NCI-H2196 (cell line): Measurements from ENCODE around the gene FRMD3.

Experiments used
- DNase-seq: peaks from one replicate; lab custom pipeline; 2025; ENCODE audit not compliant: unreplicated experiment; lab: John Stamatoyannopoulos, UW

The FRMD3 gene

GRCh38 chr9:83475741-83476140 lies 62.5 kb downstream of the FRMD3 start:
- no peak for DNase-seq

GRCh38 chr9:83474631-83475030 lies 63.6 kb downstream of the FRMD3 start:
- no peak for DNase-seq

DNA sequence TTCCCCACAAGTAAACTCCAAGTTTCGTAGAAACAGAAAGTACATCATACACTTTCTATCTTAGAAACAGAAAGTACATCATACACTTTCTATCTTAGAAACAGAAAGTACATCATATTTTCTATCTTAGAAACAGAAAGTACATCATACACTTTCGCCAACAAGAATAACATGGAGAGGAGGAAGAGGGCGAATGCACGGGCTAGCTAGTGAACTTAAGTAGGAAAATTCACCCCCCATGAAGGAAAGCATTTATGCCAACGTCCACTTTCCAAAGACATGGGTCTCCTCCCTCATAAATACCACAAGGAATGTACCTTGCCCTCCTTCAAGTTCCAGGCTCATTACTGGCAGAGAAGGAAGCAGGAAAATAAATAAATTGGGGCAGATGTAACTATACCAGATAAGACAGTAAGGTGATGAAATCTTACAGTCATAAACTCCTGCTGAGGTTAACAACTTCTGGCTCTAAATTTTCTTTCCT lies 64.7 kb downstream of the FRMD3 start:
- no peak for DNase-seq

DNA sequence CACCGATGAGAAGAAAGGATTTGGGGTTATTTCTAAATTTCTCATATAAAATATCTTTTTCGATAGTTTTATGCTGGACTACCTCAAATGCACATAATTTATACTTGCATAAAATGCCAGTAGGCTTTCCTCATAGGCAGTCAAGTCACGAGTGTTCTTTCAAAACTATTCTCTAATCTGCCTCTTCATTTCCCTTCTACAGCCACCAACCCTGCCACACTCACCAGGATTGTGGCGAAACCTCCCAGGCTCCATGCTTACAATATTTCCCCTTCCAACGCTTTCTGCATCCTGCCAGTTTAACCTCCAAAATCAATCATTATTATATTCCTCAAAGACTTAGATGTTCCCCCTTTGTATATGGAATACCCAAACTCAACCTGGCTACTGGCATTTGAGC lies 65.4 kb downstream of the FRMD3 start:
- DNase-seq = no peak

GRCh38 chr9:83472221-83472665 lies 66.0 kb downstream of the FRMD3 start:
- DNase-seq = no peak

GRCh38 chr9:83471241-83471640 lies 67.0 kb downstream of the FRMD3 start:
- DNase-seq = no peak

GRCh38 chr9:83469722-83470121 lies 68.5 kb downstream of the FRMD3 start:
- DNase-seq = no peak

DNA sequence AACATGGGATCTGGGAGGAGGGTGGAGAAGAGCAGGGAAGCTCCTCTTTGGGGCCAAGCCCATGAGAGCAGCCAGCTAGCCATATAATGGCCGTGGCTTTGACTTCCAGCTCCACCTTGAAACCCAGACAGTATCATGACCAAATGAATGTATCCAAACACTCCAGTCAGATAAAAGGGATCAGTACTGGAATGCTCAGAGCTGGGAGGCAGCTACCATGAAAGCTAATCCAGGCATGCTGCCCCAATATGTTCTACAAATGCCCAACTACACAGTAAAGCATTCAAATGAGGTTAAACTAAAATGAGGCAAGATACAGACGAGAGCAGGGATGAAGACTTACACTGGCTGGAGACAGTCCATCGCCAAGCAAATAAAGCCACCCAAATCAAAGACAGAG lies 69.4 kb downstream of the FRMD3 start:
- DNase-seq = no peak

DNA sequence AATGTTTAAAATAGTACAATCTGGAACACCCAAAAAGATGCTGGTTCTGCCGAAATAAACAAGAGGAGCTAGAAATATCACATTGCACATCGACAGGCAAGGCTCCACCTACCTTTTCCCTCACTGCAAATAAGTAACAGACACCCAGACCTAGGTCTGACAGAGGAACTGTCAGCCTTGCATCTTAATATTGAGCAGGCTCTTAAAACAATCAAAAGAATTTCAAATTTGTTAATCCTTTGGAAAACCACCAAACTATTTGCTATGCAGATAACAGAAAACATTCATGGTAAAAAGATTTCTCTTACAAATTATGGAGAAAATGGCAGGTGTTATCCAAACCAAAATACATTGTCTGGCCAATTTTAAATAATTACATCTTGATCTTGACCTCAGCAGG lies 71.3 kb downstream of the FRMD3 start:
- no peak for DNase-seq

DNA sequence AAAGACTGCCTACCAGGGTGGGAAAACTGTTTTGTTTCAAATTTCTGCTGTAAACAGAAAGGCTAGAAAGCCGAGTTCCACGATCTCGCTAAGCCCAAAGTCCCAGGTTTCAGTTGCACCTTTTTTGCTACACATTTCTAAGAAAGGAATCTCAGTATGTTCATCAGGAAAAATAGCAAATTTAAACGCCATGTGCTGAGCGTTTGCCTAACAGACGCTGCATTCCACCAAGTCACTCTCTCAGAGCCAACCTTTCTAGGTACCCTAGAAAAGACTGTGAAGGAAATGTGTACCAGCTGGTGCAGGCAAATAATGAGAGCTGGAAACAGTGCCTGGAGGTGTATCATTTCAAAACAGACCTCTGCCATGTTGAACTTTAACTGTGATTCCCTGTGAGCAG lies 71.8 kb downstream of the FRMD3 start:
- no peak for DNase-seq

DNA sequence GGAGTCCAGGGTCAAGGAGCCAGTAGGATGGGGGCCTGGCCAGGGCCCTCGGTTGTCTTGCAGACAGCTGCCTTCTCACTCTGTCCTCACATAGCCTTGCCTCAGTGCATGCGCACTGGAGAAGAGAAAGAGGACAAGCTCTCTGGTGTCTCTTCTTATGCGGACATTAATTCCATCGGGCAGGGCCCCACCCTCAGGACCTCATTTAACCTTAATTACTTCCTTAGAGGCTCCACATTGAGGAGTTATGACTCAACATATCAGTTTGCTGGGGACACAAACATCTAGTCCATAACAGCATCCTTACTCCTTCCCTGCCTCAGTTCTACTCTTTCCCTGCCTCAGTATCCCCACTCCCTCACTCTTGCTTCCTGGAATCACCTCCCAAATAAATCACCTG lies 78.4 kb downstream of the FRMD3 start:
- no peak for DNase-seq

GRCh38 chr9:83458530-83458929 lies 79.7 kb downstream of the FRMD3 start:
- DNase-seq = no peak

DNA sequence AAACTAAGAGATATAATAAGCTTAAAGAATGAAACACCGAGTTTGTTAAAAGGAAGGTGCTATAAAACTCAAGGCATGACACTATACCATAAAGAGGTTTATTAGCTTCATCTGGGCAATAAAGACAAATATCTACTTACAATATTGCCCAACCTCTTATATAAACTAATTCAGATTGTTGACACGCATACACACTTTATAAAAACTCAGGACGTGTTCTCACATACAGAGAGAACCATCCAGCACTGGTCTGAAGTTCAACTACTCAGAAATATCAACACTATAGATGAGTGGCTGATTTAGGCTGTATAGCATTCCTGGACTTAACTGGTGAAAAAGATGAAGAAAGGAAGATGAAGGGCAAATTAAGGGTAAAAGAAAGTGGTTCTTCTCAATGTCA lies 81.2 kb downstream of the FRMD3 start:
- no peak for DNase-seq

- DNase-seq = no peak
Observed at GRCh38 chr9:83456226-83456625, 82.0 kb downstream of the FRMD3 start.

GRCh38 chr9:83454076-83454475 lies 84.1 kb downstream of the FRMD3 start:
- no peak for DNase-seq

- no peak for DNase-seq
Observed at GRCh38 chr9:83451308-83451707, 86.9 kb downstream of the FRMD3 start.

- no peak for DNase-seq
Observed at GRCh38 chr9:83449983-83450382, 88.2 kb downstream of the FRMD3 start.

DNA sequence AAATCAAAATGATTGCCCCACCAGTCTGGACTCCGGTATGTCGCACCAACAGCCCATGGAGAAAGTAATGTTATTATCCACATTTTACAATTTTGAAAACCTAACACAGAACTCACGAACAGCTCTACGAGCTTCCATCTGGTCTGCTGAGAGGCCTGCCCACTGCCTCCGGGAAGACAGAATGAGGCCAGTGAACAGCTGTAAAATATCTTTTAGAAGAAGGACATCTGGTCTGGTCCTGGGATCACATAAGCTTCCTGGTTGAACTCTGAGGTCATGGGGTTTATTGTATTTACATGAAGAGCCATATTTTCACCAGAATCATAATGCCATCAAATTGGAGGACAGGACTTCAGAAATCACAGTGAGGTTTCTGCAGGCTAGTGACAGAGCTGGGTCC lies 89.0 kb downstream of the FRMD3 start:
- no peak for DNase-seq

- DNase-seq = no peak
Observed at GRCh38 chr9:83448626-83449025, 89.6 kb downstream of the FRMD3 start.

DNA sequence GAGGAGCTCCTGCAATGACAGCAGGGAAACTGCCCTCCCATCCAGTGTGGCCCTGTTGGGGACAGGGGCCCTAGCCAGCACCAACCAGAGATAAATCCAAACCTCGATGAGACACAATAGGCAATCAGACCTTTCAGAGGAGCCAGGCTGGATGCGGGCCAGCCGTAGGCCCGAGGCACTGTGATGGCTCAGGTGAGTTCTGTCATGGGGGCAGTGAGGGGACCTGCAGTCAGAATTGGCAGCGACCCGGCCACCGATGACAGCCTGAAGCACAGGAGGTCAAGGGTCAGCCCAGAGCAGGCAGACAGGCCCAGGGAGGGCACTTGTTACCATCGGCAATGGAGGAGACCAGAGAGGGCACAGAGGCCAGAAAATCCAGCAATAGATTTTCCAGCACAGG lies 90.8 kb downstream of the FRMD3 start:
- DNase-seq = no peak

- no peak for DNase-seq
Observed at GRCh38 chr9:83445703-83446265, 92.4 kb downstream of the FRMD3 start.

GRCh38 chr9:83444110-83444509 lies 94.1 kb downstream of the FRMD3 start:
- DNase-seq = peak; percentile 16

- DNase-seq = no peak
Observed at GRCh38 chr9:83441390-83441789, 96.8 kb downstream of the FRMD3 start.

GRCh38 chr9:83440641-83441040 lies 97.6 kb downstream of the FRMD3 start:
- no peak for DNase-seq
